Endothelial cell of umbilical vein (primary cell): Measurements from ENCODE around the gene ZNF213. TPM values are rescaled to one million over a fixed set of nuclear protein-coding genes. Genes with fewer than 3 reads are reported as not detected.

ENCODE experiments used
- BruUV-seq: library from RNA; stranded (reverse); fragments of 400-500 nt; replicated peaks from 2 replicates; lab custom pipeline; 2021; lab: Mats Ljungman, UMichigan
- CTCF ChIA-PET: fragments of 300-600, 350-600 bp; sonication (Branson Sonifier 250); formaldehyde crosslinking; loops from one replicate; lab custom pipeline; 2021; ENCODE audit warnings: antibody characterized with exemption, inconsistent platforms; lab: Charles Lee
- POLR2A ChIA-PET: fragments of 300-600, 350-600 bp; sonication (Branson Sonifier 250); formaldehyde crosslinking; loops from one replicate; lab custom pipeline; 2021; ENCODE audit warnings: antibody characterized with exemption, inconsistent platforms; lab: Charles Lee
- DNase-seq: peaks from one replicate; pipeline ENCODE4 v3.0.0-alpha.2; 2011; ENCODE audit warnings: low read depth, low spot score
- FAIRE-seq: peaks from 2 replicates; lab custom pipeline; 2011; peaks lifted over from hg19 to GRCh38; lab: Jason Lieb, UNC
- H2AFZ ChIP-seq: 2 replicates; pipeline ENCODE4 v1.6.0; 2012; ENCODE audit warnings: low read depth, low read length, control low read depth, inconsistent platforms
- H3K27ac ChIP-seq: 2 replicates; pipeline ENCODE4 v1.5.1; 2011; ENCODE audit warnings: low read depth, mild to moderate bottlenecking, control low read depth, low read length, moderate library complexity; ENCODE audit not compliant: insufficient read depth
- H3K27me3 ChIP-seq, 2 experiments: 2 replicates each; pipeline versions ENCODE4 v1.6.0 to v1.6.1; 2011; ENCODE audit warnings: low read length in 2 of 2, mixed read lengths in 1 of 2; ENCODE audit not compliant: control insufficient read depth in 2 of 2, insufficient read depth in 2 of 2
- H3K36me3 ChIP-seq, 2 experiments: 2 replicates in 1 of 2; 3 replicates in 1 of 2; pipeline ENCODE4 v1.5.1; 2011; ENCODE audit warnings: low read length in 2 of 2, mild to moderate bottlenecking in 1 of 2, moderate library complexity in 1 of 2; ENCODE audit not compliant: control insufficient read depth in 2 of 2, insufficient read depth in 2 of 2; ENCODE audit errors: extremely low read depth in 1 of 2
- H3K4me1 ChIP-seq: 3 replicates; pipeline ENCODE4 v1.5.1; 2011; ENCODE audit warnings: mild to moderate bottlenecking, low read length; ENCODE audit not compliant: control insufficient read depth, insufficient read depth; ENCODE audit errors: extremely low read depth
- H3K4me2 ChIP-seq: 2 replicates; pipeline ENCODE4 v1.6.1; 2011; ENCODE audit warnings: low read length, control low read depth, mixed read lengths; ENCODE audit not compliant: insufficient read depth
- H3K4me3 ChIP-seq, 3 experiments: fragments of 200-600 bp in 1 of 3; sonication (generic), shearing (Covaris generic) in 1 of 3; replicated peaks in 1 of 3; 2 replicates each; pipeline ENCODE4 v1.5.1; 2011 to 2016; ENCODE audit warnings: control low read depth in 3 of 3, low read length in 3 of 3, mild to moderate bottlenecking in 2 of 3, inconsistent platforms in 1 of 3, low read depth in 1 of 3, moderate library complexity in 1 of 3; ENCODE audit not compliant: insufficient read depth in 1 of 3
- H3K79me2 ChIP-seq: 2 replicates; pipeline ENCODE4 v1.6.0; 2012; ENCODE audit warnings: low read length, inconsistent platforms; ENCODE audit not compliant: control insufficient read depth, insufficient read depth
- H3K9ac ChIP-seq: replicated peaks from 2 replicates; pipeline ENCODE3; 2011; ENCODE audit warnings: low read length, control low read depth; ENCODE audit not compliant: insufficient read depth; ENCODE audit errors: extremely low read depth
- H3K9me1 ChIP-seq: replicated peaks from 3 replicates; pipeline ENCODE4 v1.6.0; 2011; ENCODE audit warnings: mild to moderate bottlenecking, low read length; ENCODE audit not compliant: control insufficient read depth, insufficient read depth; ENCODE audit errors: extremely low read depth
- H3K9me3 ChIP-seq: replicated peaks from 2 replicates; pipeline ENCODE4 v1.5.1; 2012; ENCODE audit warnings: low read length, inconsistent platforms; ENCODE audit not compliant: control insufficient read depth, insufficient read depth
- H4K20me1 ChIP-seq: replicated peaks from 2 replicates; pipeline ENCODE3; 2011; ENCODE audit warnings: mild to moderate bottlenecking, low read length; ENCODE audit not compliant: control insufficient read depth, insufficient read depth; ENCODE audit errors: extremely low read depth
- CTCF ChIP-seq, 2 donors: IDR thresholded peaks; 1 replicate in 1 of 2; 2 replicates in 1 of 2; pipeline ENCODE4 v1.5.1; 2011; ENCODE audit warnings: low read length in 2 of 2, mild to moderate bottlenecking in 2 of 2, moderate library complexity in 2 of 2, control low read depth in 1 of 2, inconsistent platforms in 1 of 2, low read depth in 1 of 2; ENCODE audit not compliant: insufficient read depth in 1 of 2; ENCODE audit errors: extremely low read depth in 1 of 2
- EZH2 ChIP-seq: IDR thresholded peaks from 2 replicates; pipeline ENCODE4 v1.6.1; 2012; ENCODE audit warnings: borderline replicate concordance, low read depth, mild to moderate bottlenecking, moderate library complexity, low read length, inconsistent platforms; ENCODE audit not compliant: severe bottlenecking
- FOS ChIP-seq: IDR thresholded peaks from 2 replicates; pipeline ENCODE4 v1.6.1; 2011; ENCODE audit warnings: mild to moderate bottlenecking, low read length, moderate library complexity, borderline replicate concordance; ENCODE audit not compliant: insufficient read depth
- GATA2 ChIP-seq: IDR thresholded peaks from 2 replicates; pipeline ENCODE4 v1.7.0; 2011; ENCODE audit warnings: low read depth, mild to moderate bottlenecking, moderate library complexity, mixed read lengths, low read length; ENCODE audit not compliant: insufficient read length, insufficient read depth
- JUN ChIP-seq: IDR thresholded peaks from 2 replicates; pipeline ENCODE4 v1.6.1; 2011; ENCODE audit warnings: borderline replicate concordance, low read depth; ENCODE audit not compliant: insufficient read length, insufficient read depth
- MAX ChIP-seq: IDR thresholded peaks from 2 replicates; pipeline ENCODE4 v1.6.1; 2011; ENCODE audit not compliant: insufficient read depth, insufficient read length
- MYC ChIP-seq: IDR thresholded peaks from one replicate; pipeline ENCODE4 v1.6.1; 2011; ENCODE audit warnings: mild to moderate bottlenecking, low read depth, low read length
- POLR2A ChIP-seq: IDR thresholded peaks from 2 replicates; pipeline ENCODE4 v1.6.1; 2012; ENCODE audit warnings: low read depth, mild to moderate bottlenecking, control low read depth, low read length
- POLR2AphosphoS5 ChIP-seq: IDR thresholded peaks from 2 replicates; pipeline ENCODE4 v1.6.1; 2012; ENCODE audit warnings: low read depth, mild to moderate bottlenecking, control low read depth, low read length, moderate library complexity; ENCODE audit not compliant: insufficient read depth
- dilution Hi-C: fragments of 300-500 bp; cut with MboI; formaldehyde crosslinking; loops from one replicate; pipeline ENCODE4 v1.15.0; 2019; ENCODE audit warnings: low sequenced_read_pairs; ENCODE audit not compliant: extremely low pct_ligation_motif_present
- intact Hi-C: fragments of 100-400 bp; cut with micrococcal nuclease; formaldehyde crosslinking; loops from one replicate; pipeline ENCODE4 v1.10.0; 2022
- polyA plus RNA-seq, 4 experiments: library from polyadenylated mRNA; depleted of rRNA in 3 of 4; stranded (reverse) in 3 of 4; unstranded in 1 of 4; fragments of >200 nt; gene quantifications; 2 replicates each; pipeline versions ENCODE4 v1.2.1 to v1.2.3, GENCODE V29; 2011 to 2012; ENCODE audit warnings: missing spikeins in 1 of 4
- total RNA-seq: library from RNA; stranded (reverse); gene quantifications from 2 replicates; pipeline ENCODE4 v1.2.3, GENCODE V29; 2021

ZNF213 gene
- total and polyA plus RNA-seq, 2 donors (not counting 3 experiments of a cell fraction or from before 2014, with no cell fraction given) = 2.0 to 9.8 TPM

DNA sequence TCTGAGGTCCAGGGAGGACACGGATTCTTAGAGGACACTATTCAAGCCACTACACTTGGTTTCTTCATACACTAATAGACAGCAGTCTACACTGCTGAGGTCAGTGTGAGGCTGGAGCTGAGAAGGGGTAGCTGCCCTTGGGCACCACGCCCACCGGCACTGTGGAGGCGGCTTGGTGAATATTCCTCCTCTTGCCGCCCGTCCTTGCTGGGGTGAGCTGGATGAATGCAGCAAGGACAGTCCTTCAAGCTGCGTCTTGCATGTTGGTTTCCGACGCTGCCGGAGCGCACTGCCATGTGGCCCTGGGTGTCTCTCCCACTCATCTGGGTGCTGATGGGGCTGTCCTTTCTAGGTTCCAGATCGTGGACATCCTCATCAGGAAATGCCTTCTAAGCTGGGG is 19.8 kb upstream of the ZNF213 start:
- no TSS peak for BruUV-seq
- Histone ChIP-seq H3K4me2 (no peak overlapping the region), H3K4me3 (no peak overlapping the region), H3K36me3 (peaks cover 3 to 22% of the 10 kb centered on the region in 2 experiments), H3K79me2 (peaks cover 13% of the 10 kb centered on the region), H3K27ac (no peak overlapping the region), H3K9ac (no peak overlapping the region), H3K9me3 (no peaks in the 10 kb centered on the region), H3K4me1 (peaks cover 18% of the 10 kb centered on the region), H2AFZ (no peak overlapping the region), H3K9me1 (no peaks in the 10 kb centered on the region), H4K20me1 (no peaks in the 10 kb centered on the region), H3K27me3 (no peaks in the 10 kb centered on the region)
- no peak for TF ChIP-seq CTCF (IDR thresholded peaks at IDR 0.05; ENCODE audit: extremely low read depth in 1 of 2, insufficient read depth in 1 of 2, low read depth in 1 of 2, low read length in 2 of 2)
- TF ChIP-seq JUN = no peak
- no peak for TF ChIP-seq EZH2
- TF ChIP-seq POLR2AphosphoS5 = no peak
- no peak for TF ChIP-seq GATA2
- TF ChIP-seq POLR2A = no peak
- no peak for TF ChIP-seq FOS
- TF ChIP-seq MYC = no peak
- no peak for TF ChIP-seq MAX
- POLR2A ChIA-PET = interaction anchor here (1.1 kb wide), 1 partner anchor 12 kb away, joined by 5 read pairs; no protein-coding TSS in a partner anchor
- intact Hi-C loops (no loop called here), dilution Hi-C loops (no loop called here)
- CTCF ChIA-PET = interaction anchor here (0.6 to 2.6 kb wide), 8 partner anchors 10 to 112 kb away, joined by 3 to 23 read pairs (median 8); partner anchors contain the start of genes ZNF213 and ZSCAN10
- no peak for FAIRE-seq
- no peak for DNase-seq
